ENCODE measurements around the gene SLC25A17.
"Not testable (repeated sequence)": the region's sequence is repeated elsewhere in the genome, so short reads cannot be mapped to it uniquely, and the experiment has no call there.

The SLC25A17 gene

GRCh38 chr22:40818192-40818746 is 877 bp downstream of the SLC25A17 start:
- no peak for DNase-seq

GRCh38 chr22:40817737-40818136 is 1.4 kb downstream of the SLC25A17 start:
- no peak for DNase-seq

GRCh38 chr22:40813912-40814315 is 5.2 kb downstream of the SLC25A17 start:
- DNase-seq, result no peak

GRCh38 chr22:40808018-40808841 is 10.9 kb downstream of the SLC25A17 start:
- no peak for DNase-seq

- DNase-seq, result no peak
Observed at GRCh38 chr22:40806711-40807110, 12.4 kb downstream of the SLC25A17 start.

- no peak for DNase-seq
Observed at GRCh38 chr22:40805699-40806203, 13.4 kb downstream of the SLC25A17 start.

- no peak for DNase-seq
Observed at GRCh38 chr22:40805239-40805638, 13.9 kb downstream of the SLC25A17 start.

- no peak for DNase-seq
Observed at GRCh38 chr22:40803321-40803720, 15.8 kb downstream of the SLC25A17 start.

GRCh38 chr22:40799008-40799407 is 20.1 kb downstream of the SLC25A17 start:
- DNase-seq, result no peak

GRCh38 chr22:40797427-40797826 is 21.7 kb downstream of the SLC25A17 start:
- DNase-seq, result no peak

- DNase-seq, result no peak
Observed at GRCh38 chr22:40792451-40792850, 26.7 kb downstream of the SLC25A17 start.

GRCh38 chr22:40791241-40791640 is 27.9 kb downstream of the SLC25A17 start:
- DNase-seq, result no peak

GRCh38 chr22:40789131-40789530 is 30.0 kb downstream of the SLC25A17 start:
- DNase-seq, result no peak

- no peak for DNase-seq
Observed at GRCh38 chr22:40782521-40782920, 36.6 kb downstream of the SLC25A17 start.

- not testable (repeated sequence) for DNase-seq
Observed at GRCh38 chr22:40781749-40782148, 37.4 kb downstream of the SLC25A17 start.

- DNase-seq, result no peak
Observed at GRCh38 chr22:40769761-40770160, 49.4 kb downstream of the SLC25A17 start.

GRCh38 chr22:40768206-40768605 is 50.9 kb downstream of the SLC25A17 start:
- no peak for DNase-seq

GRCh38 chr22:40766956-40767355 is 52.2 kb downstream of the SLC25A17 start:
- no peak for DNase-seq

- no peak for DNase-seq
Observed at GRCh38 chr22:40764763-40765441, 54.2 kb downstream of the SLC25A17 start.

- no peak for DNase-seq
Observed at GRCh38 chr22:40759294-40759840, 59.8 kb downstream of the SLC25A17 start.

- DNase-seq, result not testable (repeated sequence)
Observed at GRCh38 chr22:40758851-40759250, 60.3 kb downstream of the SLC25A17 start.

GRCh38 chr22:40758390-40758789 is 60.8 kb downstream of the SLC25A17 start:
- no peak for DNase-seq

- no peak for DNase-seq
Observed at GRCh38 chr22:40757071-40757470, 62.1 kb downstream of the SLC25A17 start.
